ENCODE measurements around the gene TPCN2.

The TPCN2 gene

GRCh38 chr11:69130654-69131053, 81.9 kb downstream of the TPCN2 start:
- no peak overlapping the region for H3K4me2 ChIP-seq (ENCODE audit: low read depth, low read length, poor library complexity, severe bottlenecking)
- H3K4me3 ChIP-seq (ENCODE audit: insufficient read depth, low read length, poor library complexity, severe bottlenecking), result no peak overlapping the region
- H3K27me3 ChIP-seq (ENCODE audit: low read length), result no peaks in the 10 kb centered on the region
- no peak overlapping the region for H3K9ac ChIP-seq (ENCODE audit: low read length)
- no peaks in the 10 kb centered on the region; the same call in 1 of the 2 replicates for H3K9me3 ChIP-seq (ENCODE audit: insufficient read depth, low read length)
- TF ChIP-seq EZH2phosphoT487 (conservative IDR thresholded peaks at IDR 0.05; ENCODE audit: low read length), result no peak
- no peak for TF ChIP-seq CTCF (IDR thresholded peaks at IDR 0.05; ENCODE audit: insufficient read depth, low read length, poor library complexity, severe bottlenecking)
- no peaks in the 10 kb centered on the region for H3K36me3 ChIP-seq (ENCODE audit: low read length)
- no peaks in the 10 kb centered on the region for H3K79me2 ChIP-seq (ENCODE audit: insufficient read depth, low read length)
- H3F3A ChIP-seq (ENCODE audit: insufficient read depth), result no peaks in the 10 kb centered on the region
- no peaks in the 10 kb centered on the region for H4K20me1 ChIP-seq (ENCODE audit: low read depth, low read length)
- no peak overlapping the region for H2AFZ ChIP-seq (ENCODE audit: low read depth, low read length, severe bottlenecking)
- H3K9me2 ChIP-seq (replicated peaks; ENCODE audit: insufficient read depth, low read length), result no peaks in the 10 kb centered on the region
- H3K27ac ChIP-seq (ENCODE audit: low read depth, low read length), result no peak overlapping the region

- no peaks in the 10 kb centered on the region for H3K36me3 ChIP-seq (ENCODE audit: low read length)
- no peak overlapping the region for H3K4me2 ChIP-seq (ENCODE audit: low read depth, low read length, poor library complexity, severe bottlenecking)
- H3K9ac ChIP-seq (ENCODE audit: low read length), result no peak overlapping the region
- no peak overlapping the region for H3K27ac ChIP-seq (ENCODE audit: low read depth, low read length)
- no peak for TF ChIP-seq EZH2phosphoT487 (conservative IDR thresholded peaks at IDR 0.05; ENCODE audit: low read length)
- no peak for TF ChIP-seq CTCF (IDR thresholded peaks at IDR 0.05; ENCODE audit: insufficient read depth, low read length, poor library complexity, severe bottlenecking)
- no peaks in the 10 kb centered on the region for H3K27me3 ChIP-seq (ENCODE audit: low read length)
- no peaks in the 10 kb centered on the region for H4K20me1 ChIP-seq (ENCODE audit: low read depth, low read length)
- H3K9me3 ChIP-seq (ENCODE audit: insufficient read depth, low read length), result no peaks in the 10 kb centered on the region; the same call in 1 of the 2 replicates
- no peak overlapping the region for H3K4me3 ChIP-seq (ENCODE audit: insufficient read depth, low read length, poor library complexity, severe bottlenecking)
- no peak overlapping the region for H2AFZ ChIP-seq (ENCODE audit: low read depth, low read length, severe bottlenecking)
- H3K9me2 ChIP-seq (replicated peaks; ENCODE audit: insufficient read depth, low read length), result no peaks in the 10 kb centered on the region
- H3K79me2 ChIP-seq (ENCODE audit: insufficient read depth, low read length), result no peaks in the 10 kb centered on the region
- H3F3A ChIP-seq (ENCODE audit: insufficient read depth), result no peaks in the 10 kb centered on the region
Observed at GRCh38 chr11:69131121-69131566, 82.4 kb downstream of the TPCN2 start.

- H3K4me2 ChIP-seq (ENCODE audit: low read depth, low read length, poor library complexity, severe bottlenecking), result no peak overlapping the region
- no peak for TF ChIP-seq CTCF (IDR thresholded peaks at IDR 0.05; ENCODE audit: insufficient read depth, low read length, poor library complexity, severe bottlenecking)
- TF ChIP-seq EZH2phosphoT487 (conservative IDR thresholded peaks at IDR 0.05; ENCODE audit: low read length), result no peak
- H3K36me3 ChIP-seq (ENCODE audit: low read length), result no peaks in the 10 kb centered on the region
- no peaks in the 10 kb centered on the region for H3K27me3 ChIP-seq (ENCODE audit: low read length)
- no peak overlapping the region for H3K27ac ChIP-seq (ENCODE audit: low read depth, low read length)
- H3K9me2 ChIP-seq (replicated peaks; ENCODE audit: insufficient read depth, low read length), result no peaks in the 10 kb centered on the region
- no peaks in the 10 kb centered on the region for H3K79me2 ChIP-seq (ENCODE audit: insufficient read depth, low read length)
- no peak overlapping the region for H3K9ac ChIP-seq (ENCODE audit: low read length)
- no peaks in the 10 kb centered on the region; the same call in 1 of the 2 replicates for H3K9me3 ChIP-seq (ENCODE audit: insufficient read depth, low read length)
- no peaks in the 10 kb centered on the region for H3F3A ChIP-seq (ENCODE audit: insufficient read depth)
- H2AFZ ChIP-seq (ENCODE audit: low read depth, low read length, severe bottlenecking), result no peak overlapping the region
- H4K20me1 ChIP-seq (ENCODE audit: low read depth, low read length), result no peaks in the 10 kb centered on the region
- H3K4me3 ChIP-seq (ENCODE audit: insufficient read depth, low read length, poor library complexity, severe bottlenecking), result no peak overlapping the region
Observed at GRCh38 chr11:69131644-69132300, 83.0 kb downstream of the TPCN2 start.

All from SU-DHL-6 (cell line).